ENCODE measurements around the gene ANKRD50. TPM values are rescaled to one million over a fixed set of nuclear protein-coding genes. Genes with fewer than 3 reads are reported as not detected.

Gene ANKRD50
- polyA plus RNA-seq, 1 donor, result 22.3 TPM

GRCh38 chr4:124685851-124686250 is 26.7 kb downstream of the ANKRD50 start:
- Histone ChIP-seq H3K27ac (ENCODE audit: low read length) (no peak overlapping the region), H3K36me3 (ENCODE audit: control insufficient read depth, insufficient read depth, low read length) (no peaks in the 10 kb centered on the region), H3K4me1 (ENCODE audit: control insufficient read depth, insufficient read depth, low read length) (no peaks in the 10 kb centered on the region), H3K4me3 (ENCODE audit: low read length) (no peak overlapping the region), H3K9me3 (ENCODE audit: control insufficient read depth, low read depth, low read length) (no peaks in the 10 kb centered on the region), H3K27me3 (ENCODE audit: control insufficient read depth, insufficient read depth, low read length) (no peaks in the 10 kb centered on the region)
- DNase-seq, result no peak

- H3K27ac ChIP-seq (ENCODE audit: low read length), result no peak overlapping the region
- no peaks in the 10 kb centered on the region for H3K36me3 ChIP-seq (ENCODE audit: control insufficient read depth, insufficient read depth, low read length)
- no peaks in the 10 kb centered on the region for H3K9me3 ChIP-seq (ENCODE audit: control insufficient read depth, low read depth, low read length)
- H3K4me1 ChIP-seq (ENCODE audit: control insufficient read depth, insufficient read depth, low read length), result no peaks in the 10 kb centered on the region
- no CpG with 5 or more reads among the region's 3 CpGs for WGBS (ENCODE audit: insufficient coverage, low lambda C conversion rate)
- H3K4me3 ChIP-seq (ENCODE audit: low read length), result no peak overlapping the region
- no peak for DNase-seq
- H3K27me3 ChIP-seq (ENCODE audit: control insufficient read depth, insufficient read depth, low read length), result no peaks in the 10 kb centered on the region
Observed at GRCh38 chr4:124684301-124684700, 28.2 kb downstream of the ANKRD50 start.

DNA sequence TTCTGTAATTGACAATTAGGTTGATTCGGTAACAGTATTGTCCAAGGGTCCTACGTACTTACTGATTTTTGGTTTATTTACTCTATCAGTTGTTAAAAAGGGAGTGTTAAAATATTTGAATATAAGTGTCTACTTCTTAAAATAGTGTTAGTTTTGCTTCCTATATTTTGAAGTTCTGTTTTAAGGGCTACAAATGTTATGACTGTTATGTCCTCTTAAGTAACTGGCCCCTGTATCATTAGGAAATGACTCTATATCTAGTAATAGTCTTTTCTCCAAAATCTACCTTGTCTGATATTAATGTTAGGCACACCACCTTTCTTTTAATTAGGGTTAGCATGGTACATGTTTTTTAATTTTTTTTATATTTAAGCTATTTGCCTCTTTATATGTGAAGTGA is 30.1 kb downstream of the ANKRD50 start:
- Histone ChIP-seq H3K36me3 (ENCODE audit: control insufficient read depth, insufficient read depth, low read length) (peaks cover 8% of the 10 kb centered on the region), H3K27ac (ENCODE audit: low read length) (no peak overlapping the region), H3K9me3 (ENCODE audit: control insufficient read depth, low read depth, low read length) (no peaks in the 10 kb centered on the region), H3K27me3 (ENCODE audit: control insufficient read depth, insufficient read depth, low read length) (no peaks in the 10 kb centered on the region), H3K4me1 (ENCODE audit: control insufficient read depth, insufficient read depth, low read length) (no peaks in the 10 kb centered on the region), H3K4me3 (ENCODE audit: low read length) (no peak overlapping the region)
- no CpG with 5 or more reads among the region's 2 CpGs for WGBS (ENCODE audit: insufficient coverage, low lambda C conversion rate)
- DNase-seq, result no peak

- Histone ChIP-seq H3K36me3 (ENCODE audit: control insufficient read depth, insufficient read depth, low read length) (peaks cover 26% of the 10 kb centered on the region), H3K4me3 (ENCODE audit: low read length) (no peak overlapping the region), H3K27ac (ENCODE audit: low read length) (no peak overlapping the region), H3K9me3 (ENCODE audit: control insufficient read depth, low read depth, low read length) (no peaks in the 10 kb centered on the region), H3K4me1 (ENCODE audit: control insufficient read depth, insufficient read depth, low read length) (no peaks in the 10 kb centered on the region), H3K27me3 (ENCODE audit: control insufficient read depth, insufficient read depth, low read length) (no peaks in the 10 kb centered on the region)
- DNase-seq, result no peak
- WGBS (ENCODE audit: insufficient coverage, low lambda C conversion rate), result no CpG with 5 or more reads among the region's 2 CpGs
Observed at GRCh38 chr4:124666496-124666895, 46.0 kb downstream of the ANKRD50 start.

DNA sequence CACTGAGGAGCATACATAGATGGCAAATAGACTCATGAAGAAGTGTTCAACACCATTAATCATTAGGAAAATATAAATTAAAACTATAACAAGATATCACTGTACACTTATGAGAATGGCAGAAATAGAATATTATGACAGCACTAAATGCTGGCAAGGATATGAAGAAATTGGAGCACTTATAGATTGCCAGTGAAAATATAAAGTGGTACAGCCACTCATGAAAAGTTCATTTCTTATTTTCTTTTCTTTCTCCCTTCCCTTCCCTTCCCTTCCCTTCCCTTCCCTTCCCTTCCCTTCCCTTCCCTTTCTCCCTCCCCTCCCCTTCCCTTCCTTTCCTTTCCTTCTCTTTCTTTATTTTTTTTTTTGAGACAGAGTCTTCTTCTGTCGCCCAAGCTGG is 53.7 kb downstream of the ANKRD50 start:
- H3K27me3 ChIP-seq (ENCODE audit: control insufficient read depth, insufficient read depth, low read length), result no peaks in the 10 kb centered on the region
- peaks cover 3% of the 10 kb centered on the region for H3K9me3 ChIP-seq (ENCODE audit: control insufficient read depth, low read depth, low read length)
- no CpG with 5 or more reads among the region's 1 CpG for WGBS (ENCODE audit: insufficient coverage, low lambda C conversion rate)

DNA sequence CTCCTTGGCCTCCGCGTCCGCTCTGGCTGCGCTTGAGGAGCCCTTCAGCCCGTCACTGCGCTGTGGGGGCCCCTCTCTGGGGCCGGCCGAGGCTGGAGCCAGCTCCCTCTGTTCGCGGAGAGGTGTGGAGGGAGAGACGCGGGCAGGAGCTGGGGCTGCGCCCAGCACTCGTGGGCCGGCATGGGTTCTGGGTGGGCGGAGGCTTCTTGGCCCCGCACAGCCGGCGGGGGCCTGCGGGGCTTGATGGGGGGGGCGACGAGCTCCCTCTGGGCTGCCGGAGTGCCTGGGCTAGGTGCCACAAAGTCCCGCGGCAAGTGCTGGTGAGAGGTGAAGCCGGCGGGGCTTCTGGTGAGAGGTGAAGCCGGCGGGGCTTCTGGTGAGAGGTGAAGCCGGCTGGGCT is 61.9 kb downstream of the ANKRD50 start:
- Histone ChIP-seq H3K4me1 (ENCODE audit: control insufficient read depth, insufficient read depth, low read length) (no peaks in the 10 kb centered on the region), H3K27me3 (ENCODE audit: control insufficient read depth, insufficient read depth, low read length) (no peaks in the 10 kb centered on the region), H3K36me3 (ENCODE audit: control insufficient read depth, insufficient read depth, low read length) (no peaks in the 10 kb centered on the region), H3K9me3 (ENCODE audit: control insufficient read depth, low read depth, low read length) (peaks cover 6% of the 10 kb centered on the region), H3K4me3 (ENCODE audit: low read length) (no peak overlapping the region), H3K27ac (ENCODE audit: low read length) (no peak overlapping the region)
- no peak for DNase-seq
- WGBS (ENCODE audit: insufficient coverage, low lambda C conversion rate), result no CpG with 5 or more reads among the region's 30 CpGs

More for the DNA sequence above, 53.7 kb downstream of the ANKRD50 start:
- Histone ChIP-seq H3K4me1 (ENCODE audit: control insufficient read depth, insufficient read depth, low read length) (no peaks in the 10 kb centered on the region), H3K4me3 (ENCODE audit: low read length) (no peak overlapping the region), H3K36me3 (ENCODE audit: control insufficient read depth, insufficient read depth, low read length) (no peaks in the 10 kb centered on the region), H3K27ac (ENCODE audit: low read length) (no peak overlapping the region)
- DNase-seq, result no peak

- Histone ChIP-seq H3K36me3 (ENCODE audit: control insufficient read depth, insufficient read depth, low read length) (no peaks in the 10 kb centered on the region), H3K27me3 (ENCODE audit: control insufficient read depth, insufficient read depth, low read length) (no peaks in the 10 kb centered on the region), H3K9me3 (ENCODE audit: control insufficient read depth, low read depth, low read length) (peaks cover 6% of the 10 kb centered on the region), H3K27ac (ENCODE audit: low read length) (no peak overlapping the region), H3K4me3 (ENCODE audit: low read length) (no peak overlapping the region), H3K4me1 (ENCODE audit: control insufficient read depth, insufficient read depth, low read length) (no peaks in the 10 kb centered on the region)
- WGBS (ENCODE audit: insufficient coverage, low lambda C conversion rate), result 67% methylated on average over 1 of the region's 2 CpGs
- no peak for DNase-seq
Observed at GRCh38 chr4:124647599-124647998, 64.9 kb downstream of the ANKRD50 start.

DNA sequence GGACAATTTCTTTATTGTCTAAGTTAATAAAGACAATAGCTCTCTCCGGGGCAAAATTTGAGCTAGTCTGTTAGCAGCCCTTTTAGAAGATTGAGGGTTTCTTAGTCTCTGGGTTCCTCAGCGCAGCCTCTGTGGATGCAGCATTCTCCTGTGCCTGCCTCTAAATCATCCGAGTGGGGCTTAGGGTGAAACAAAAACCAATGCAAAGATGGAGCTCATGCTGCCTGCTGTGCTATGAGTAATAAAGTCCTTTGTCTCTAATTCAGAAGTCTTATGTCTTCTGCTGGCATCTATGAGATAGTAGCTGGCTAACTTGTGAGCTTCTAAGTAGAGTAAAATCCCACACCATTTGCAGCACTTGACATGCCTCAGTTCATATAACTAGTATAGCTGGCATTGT is 67.9 kb downstream of the ANKRD50 start:
- H3K27me3 ChIP-seq (ENCODE audit: control insufficient read depth, insufficient read depth, low read length), result no peaks in the 10 kb centered on the region
- no peak overlapping the region for H3K27ac ChIP-seq (ENCODE audit: low read length)
- no CpG with 5 or more reads among the region's 3 CpGs for WGBS (ENCODE audit: insufficient coverage, low lambda C conversion rate)
- no peaks in the 10 kb centered on the region for H3K4me1 ChIP-seq (ENCODE audit: control insufficient read depth, insufficient read depth, low read length)
- H3K36me3 ChIP-seq (ENCODE audit: control insufficient read depth, insufficient read depth, low read length), result no peaks in the 10 kb centered on the region
- no peak overlapping the region for H3K4me3 ChIP-seq (ENCODE audit: low read length)
- no peak for DNase-seq
- H3K9me3 ChIP-seq (ENCODE audit: control insufficient read depth, low read depth, low read length), result no peaks in the 10 kb centered on the region

- DNase-seq, result no peak
- H3K4me3 ChIP-seq (ENCODE audit: low read length), result no peak overlapping the region
- no peaks in the 10 kb centered on the region for H3K27me3 ChIP-seq (ENCODE audit: control insufficient read depth, insufficient read depth, low read length)
- H3K4me1 ChIP-seq (ENCODE audit: control insufficient read depth, insufficient read depth, low read length), result no peaks in the 10 kb centered on the region
- no peaks in the 10 kb centered on the region for H3K36me3 ChIP-seq (ENCODE audit: control insufficient read depth, insufficient read depth, low read length)
- H3K9me3 ChIP-seq (ENCODE audit: control insufficient read depth, low read depth, low read length), result no peaks in the 10 kb centered on the region
- 86% methylated on average over 2 of the region's 3 CpGs for WGBS (ENCODE audit: insufficient coverage, low lambda C conversion rate)
- H3K27ac ChIP-seq (ENCODE audit: low read length), result no peak overlapping the region
Observed at GRCh38 chr4:124642846-124643245, 69.7 kb downstream of the ANKRD50 start.

GRCh38 chr4:124641715-124642381 is 70.7 kb downstream of the ANKRD50 start:
- H3K36me3 ChIP-seq (ENCODE audit: control insufficient read depth, insufficient read depth, low read length), result no peaks in the 10 kb centered on the region
- no peak for DNase-seq
- H3K4me1 ChIP-seq (ENCODE audit: control insufficient read depth, insufficient read depth, low read length), result no peaks in the 10 kb centered on the region
- H3K9me3 ChIP-seq (ENCODE audit: control insufficient read depth, low read depth, low read length), result no peaks in the 10 kb centered on the region
- no peak overlapping the region for H3K27ac ChIP-seq (ENCODE audit: low read length)
- H3K4me3 ChIP-seq (ENCODE audit: low read length), result no peak overlapping the region
- no peaks in the 10 kb centered on the region for H3K27me3 ChIP-seq (ENCODE audit: control insufficient read depth, insufficient read depth, low read length)
- 100% methylated on average over 1 of the region's 4 CpGs for WGBS (ENCODE audit: insufficient coverage, low lambda C conversion rate)

DNA sequence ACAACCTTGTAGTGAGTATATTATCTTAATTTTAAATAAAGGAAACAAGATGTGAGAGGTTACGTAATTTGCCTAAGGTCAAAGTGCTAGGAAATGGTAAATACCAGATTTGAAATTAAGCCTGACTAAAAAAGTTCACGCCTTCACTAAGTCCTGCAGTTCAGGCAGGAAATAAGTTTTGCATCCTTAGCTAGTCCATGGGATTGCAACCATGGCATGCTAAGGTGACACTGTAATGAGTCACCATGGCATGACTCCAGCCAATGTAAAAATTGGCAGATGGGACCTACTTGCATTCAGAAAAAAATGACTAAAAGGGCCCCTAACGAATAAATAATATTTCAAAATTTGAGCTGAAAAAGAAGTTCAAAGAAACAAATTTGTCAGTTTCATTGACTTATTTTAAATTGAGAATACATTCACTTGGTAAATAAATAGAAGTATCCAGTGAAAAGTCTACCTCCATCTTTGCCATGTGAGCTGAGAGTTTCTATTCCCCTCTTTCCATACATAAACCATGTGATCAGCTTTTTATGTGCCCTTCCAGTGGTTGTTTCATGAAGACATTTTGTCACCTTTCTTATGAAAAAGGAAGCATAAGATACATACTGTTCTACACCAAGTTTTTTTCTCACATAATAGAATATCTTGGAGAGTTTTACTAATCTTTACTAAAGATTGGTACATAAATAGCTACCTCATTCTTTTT is 72.4 kb downstream of the ANKRD50 start:
- 63% methylated on average over 1 of the region's 3 CpGs for WGBS (ENCODE audit: insufficient coverage, low lambda C conversion rate)
- no peak overlapping the region for H3K27ac ChIP-seq (ENCODE audit: low read length)
- DNase-seq, result no peak
- no peaks in the 10 kb centered on the region for H3K4me1 ChIP-seq (ENCODE audit: control insufficient read depth, insufficient read depth, low read length)
- no peaks in the 10 kb centered on the region for H3K9me3 ChIP-seq (ENCODE audit: control insufficient read depth, low read depth, low read length)
- no peaks in the 10 kb centered on the region for H3K36me3 ChIP-seq (ENCODE audit: control insufficient read depth, insufficient read depth, low read length)
- no peaks in the 10 kb centered on the region for H3K27me3 ChIP-seq (ENCODE audit: control insufficient read depth, insufficient read depth, low read length)
- H3K4me3 ChIP-seq (ENCODE audit: low read length), result no peak overlapping the region

Data from large intestine (tissue), 3 donors.